Keratinocyte (primary cell): ENCODE data around the gene ESRP2.

ENCODE experiments used
- EZH2 ChIP-seq: IDR thresholded peaks from one replicate; pipeline ENCODE4 v1.6.1; 2012; ENCODE audit warnings: inconsistent platforms, mild to moderate bottlenecking, low read length, moderate library complexity
- TF ChIP-seq, protein P1 (sequence below), 3 experiments: IDR thresholded peaks in 1 of 3; conservative IDR thresholded peaks in 1 of 3; optimal IDR thresholded peaks in 1 of 3; 2 replicates in 2 of 3; 3 replicates in 1 of 3; pipeline versions ENCODE3 to v1.5.1; 2011; ENCODE audit warnings: low read length in 3 of 3, mild to moderate bottlenecking in 3 of 3, moderate library complexity in 2 of 3, control low read depth in 1 of 3, inconsistent platforms in 1 of 3; ENCODE audit not compliant: insufficient read depth in 2 of 3; ENCODE audit errors: extremely low read depth in 1 of 3

- TF ChIP-seq, protein P1, sequence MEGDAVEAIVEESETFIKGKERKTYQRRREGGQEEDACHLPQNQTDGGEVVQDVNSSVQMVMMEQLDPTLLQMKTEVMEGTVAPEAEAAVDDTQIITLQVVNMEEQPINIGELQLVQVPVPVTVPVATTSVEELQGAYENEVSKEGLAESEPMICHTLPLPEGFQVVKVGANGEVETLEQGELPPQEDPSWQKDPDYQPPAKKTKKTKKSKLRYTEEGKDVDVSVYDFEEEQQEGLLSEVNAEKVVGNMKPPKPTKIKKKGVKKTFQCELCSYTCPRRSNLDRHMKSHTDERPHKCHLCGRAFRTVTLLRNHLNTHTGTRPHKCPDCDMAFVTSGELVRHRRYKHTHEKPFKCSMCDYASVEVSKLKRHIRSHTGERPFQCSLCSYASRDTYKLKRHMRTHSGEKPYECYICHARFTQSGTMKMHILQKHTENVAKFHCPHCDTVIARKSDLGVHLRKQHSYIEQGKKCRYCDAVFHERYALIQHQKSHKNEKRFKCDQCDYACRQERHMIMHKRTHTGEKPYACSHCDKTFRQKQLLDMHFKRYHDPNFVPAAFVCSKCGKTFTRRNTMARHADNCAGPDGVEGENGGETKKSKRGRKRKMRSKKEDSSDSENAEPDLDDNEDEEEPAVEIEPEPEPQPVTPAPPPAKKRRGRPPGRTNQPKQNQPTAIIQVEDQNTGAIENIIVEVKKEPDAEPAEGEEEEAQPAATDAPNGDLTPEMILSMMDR (optimal IDR thresholded peaks at IDR 0.05 in 1 of 3, IDR thresholded peaks at IDR 0.05 in 1 of 3, conservative IDR thresholded peaks at IDR 0.05 in 1 of 3; ENCODE audit: extremely low read depth in 1 of 3, insufficient read depth in 2 of 3, low read length in 3 of 3), result no peak
- TF ChIP-seq EZH2, result no peak
These were observed 40.3 kb upstream of the ESRP2 start for GRCh38 chr16:68276223-68276622.
